GM23338 (cell line): ENCODE measurements around the gene ATP13A1.

Experiments used
- CTCF ChIP-seq, 2 experiments: fragments of 200-600 bp in 1 of 2; sonication (generic) in 1 of 2; conservative IDR thresholded peaks; 2 replicates each; pipeline versions ENCODE4 v1.5.1 to v1.6.1; 2016 to 2017; ENCODE audit warnings: antibody characterized with exemption in 2 of 2, low read depth in 2 of 2, mild to moderate bottlenecking in 2 of 2, moderate library complexity in 1 of 2
- POLR2AphosphoS5 ChIP-seq: IDR thresholded peaks from 2 replicates; pipeline ENCODE4 v1.6.1; 2016; ENCODE audit warnings: antibody characterized with exemption, low read depth

- TF ChIP-seq CTCF (conservative IDR thresholded peaks at IDR 0.05; ENCODE audit: low read depth in 2 of 2) (no peak), POLR2AphosphoS5 (no peak)
Observed at GRCh38 chr19:19635313-19635702, 28.2 kb downstream of the ATP13A1 start.
